GM21515 (cell line): ENCODE data around the gene GP1BA.

ENCODE experiments used
- ATAC-seq: cut with Tn5 transposase; IDR thresholded peaks from one replicate; pipeline ENCODE4 v1.9.1; 2021; ENCODE audit not compliant: unreplicated experiment

The GP1BA gene

DNA sequence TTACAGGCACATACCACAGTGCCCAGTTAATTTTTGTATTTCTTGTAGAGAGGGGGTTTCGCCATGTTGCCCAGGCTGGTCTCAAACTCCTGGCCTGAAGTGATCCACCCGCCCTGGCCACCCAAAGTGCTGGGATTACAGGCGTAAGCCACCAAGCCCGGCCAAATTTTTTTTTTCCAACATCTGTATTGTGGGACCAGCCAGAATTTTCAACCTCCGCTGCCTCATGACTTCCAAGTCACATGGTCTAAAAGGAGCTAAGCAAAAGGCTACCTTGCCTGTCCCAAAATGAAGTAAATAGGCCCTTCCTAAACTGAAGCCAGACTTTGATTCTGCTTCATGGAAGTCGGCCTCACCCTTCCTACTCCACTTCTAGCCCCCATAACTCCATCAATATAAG lies 39.7 kb downstream of the GP1BA start:
- ATAC-seq = no peak

DNA sequence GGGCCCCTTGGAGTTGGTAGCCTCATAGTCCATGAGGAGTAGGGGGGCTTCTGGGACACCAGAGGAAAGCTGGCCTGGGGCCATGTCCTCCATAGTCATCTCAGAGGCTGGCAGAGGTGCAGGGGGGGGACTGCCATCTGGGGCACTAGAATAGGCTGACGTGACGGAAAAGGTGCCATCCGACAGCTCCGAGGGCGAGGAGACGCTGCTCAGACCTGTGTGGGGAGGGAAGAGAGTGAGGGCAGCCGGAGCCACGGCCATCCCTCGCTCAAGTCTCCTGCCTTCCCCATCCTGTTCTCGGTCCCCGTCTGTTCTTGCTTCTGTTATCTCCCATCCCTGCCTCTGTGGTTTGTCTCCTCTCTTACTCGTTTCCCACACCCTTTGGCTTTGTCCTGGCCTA lies 40.2 kb downstream of the GP1BA start:
- ATAC-seq = no peak

DNA sequence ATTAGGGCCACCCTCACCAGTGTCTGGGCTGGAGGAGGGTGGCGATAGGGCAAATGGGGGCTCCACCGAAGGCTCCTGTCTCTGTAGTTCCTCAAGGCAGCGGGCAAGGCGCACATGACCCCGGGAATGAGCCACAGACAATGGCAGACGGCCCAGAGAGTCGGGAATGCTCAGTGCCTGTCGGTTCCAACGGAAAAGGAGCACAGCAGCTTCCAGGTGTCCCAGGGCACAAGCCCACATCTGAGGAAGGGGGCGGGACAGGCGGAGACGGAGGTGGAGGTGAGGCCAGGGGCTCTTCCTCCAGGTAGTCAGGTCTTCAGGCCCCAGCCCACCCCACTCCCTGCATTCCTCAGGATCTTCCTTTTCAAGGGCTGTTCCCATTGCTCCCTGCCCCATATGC lies 40.7 kb downstream of the GP1BA start:
- ATAC-seq = no peak

DNA sequence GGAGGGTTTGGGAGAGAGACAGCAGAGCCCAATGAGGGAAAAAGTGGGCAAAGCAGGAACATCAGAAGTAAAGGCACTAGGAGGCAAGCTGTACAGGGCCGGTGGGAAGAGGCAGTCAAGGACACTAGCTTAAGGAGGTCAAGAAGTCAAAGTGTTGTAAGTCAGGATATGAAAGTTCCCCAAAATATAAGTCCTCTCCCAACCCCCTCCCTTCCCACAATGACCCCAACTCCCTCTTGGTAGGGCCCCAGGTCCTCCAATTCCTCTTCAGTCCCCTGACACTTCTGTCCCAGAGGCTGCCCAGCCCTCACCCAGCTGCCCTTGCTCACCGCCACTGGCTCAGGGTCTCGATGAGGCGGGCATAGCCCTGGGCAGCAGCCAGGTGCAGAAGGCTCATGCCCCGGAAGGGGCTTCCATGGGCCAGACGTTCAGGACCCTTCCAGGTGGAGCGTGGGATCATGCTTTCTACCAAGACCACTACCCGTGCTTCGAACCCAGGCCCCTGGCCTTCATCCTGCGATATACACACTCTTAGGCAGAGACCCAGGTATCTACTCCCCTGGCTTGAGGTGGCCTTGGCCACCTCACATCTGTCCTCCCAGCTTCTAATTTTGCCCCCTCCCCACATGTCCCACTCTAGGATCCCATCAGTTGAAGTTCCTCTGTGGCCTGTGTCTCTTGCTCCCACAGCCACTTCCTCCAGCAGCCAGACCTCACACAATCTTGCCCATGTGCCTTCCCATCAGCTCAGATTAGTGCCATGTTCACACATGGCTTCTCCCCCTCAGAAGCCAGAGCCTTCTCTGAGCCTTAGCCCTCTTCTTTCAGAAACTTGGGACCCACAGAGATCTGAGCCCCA lies 41.4 kb downstream of the GP1BA start:
- ATAC-seq = no peak

DNA sequence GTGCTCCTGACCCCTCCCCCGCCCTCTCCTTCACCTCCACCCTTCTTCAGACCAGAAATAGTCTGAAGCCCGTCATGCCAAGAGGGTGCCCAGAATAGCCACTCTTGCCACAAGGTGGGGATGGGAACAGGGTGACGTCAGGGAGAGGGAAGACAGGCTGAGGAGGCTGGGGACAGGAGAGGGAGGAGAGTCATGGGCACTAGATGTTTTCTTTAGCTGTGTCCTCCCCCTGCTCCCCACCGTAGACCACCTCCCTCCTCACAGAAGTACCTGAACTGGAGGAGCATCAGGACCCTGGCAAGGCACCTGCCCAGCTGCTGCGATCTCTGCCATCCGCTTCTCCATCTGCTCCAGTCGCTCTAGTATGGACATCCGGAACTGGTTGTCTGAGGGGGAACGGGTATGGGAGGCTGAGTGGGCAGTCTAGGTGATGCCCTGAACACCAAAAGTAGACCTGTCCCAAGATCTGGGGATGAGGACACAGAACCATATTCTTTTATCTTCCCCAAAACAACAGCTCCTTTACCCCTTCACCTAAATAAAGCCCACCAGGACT lies 42.1 kb downstream of the GP1BA start:
- no peak for ATAC-seq

DNA sequence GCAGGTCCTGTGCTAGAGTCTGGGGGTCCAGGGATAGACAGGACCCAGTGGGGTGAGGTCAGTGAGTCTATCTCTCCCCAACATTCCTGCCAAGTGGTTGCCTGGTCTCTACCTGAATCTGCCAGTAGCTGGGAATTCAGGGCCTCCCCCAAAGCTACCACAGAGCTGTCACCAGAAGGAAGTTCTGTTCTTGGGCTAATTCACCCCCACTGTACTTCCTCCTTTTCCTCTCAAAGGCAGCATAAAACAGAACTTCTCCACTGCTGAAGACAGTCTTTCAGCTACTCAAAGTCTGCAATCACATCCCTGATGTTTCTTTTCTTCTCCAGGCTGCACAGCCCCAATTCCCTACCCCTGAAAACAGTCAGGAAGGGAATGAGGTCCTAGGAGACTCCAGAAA lies 46.6 kb downstream of the GP1BA start:
- ATAC-seq = no peak

DNA sequence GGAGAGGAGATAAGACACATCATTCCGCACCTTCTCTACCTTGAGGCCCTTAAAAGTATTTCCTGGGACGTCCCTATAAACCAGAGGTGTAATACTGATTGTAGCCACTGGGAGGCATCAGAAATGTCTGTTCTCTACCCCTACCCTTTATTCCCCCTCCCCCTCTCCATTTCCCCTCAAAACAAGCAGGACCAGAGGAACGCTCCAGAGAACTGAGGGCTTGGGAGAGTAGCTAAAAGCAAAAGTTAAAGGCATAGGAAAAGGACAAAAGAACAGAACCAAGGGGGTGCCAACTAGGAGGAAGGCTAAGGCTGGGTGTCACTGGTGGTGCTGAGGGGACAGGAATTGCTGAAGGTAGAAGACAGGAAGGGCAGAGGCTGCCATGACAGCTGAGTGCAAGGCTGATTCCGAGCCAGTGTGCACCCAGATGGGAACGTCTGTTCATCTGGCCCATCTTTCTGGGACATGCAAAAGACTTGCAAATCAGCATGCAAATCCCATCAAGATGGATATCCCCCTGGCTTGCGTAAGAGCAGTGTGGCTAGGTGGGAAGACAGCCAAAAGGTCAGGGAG lies 48.7 kb downstream of the GP1BA start:
- no peak for ATAC-seq

DNA sequence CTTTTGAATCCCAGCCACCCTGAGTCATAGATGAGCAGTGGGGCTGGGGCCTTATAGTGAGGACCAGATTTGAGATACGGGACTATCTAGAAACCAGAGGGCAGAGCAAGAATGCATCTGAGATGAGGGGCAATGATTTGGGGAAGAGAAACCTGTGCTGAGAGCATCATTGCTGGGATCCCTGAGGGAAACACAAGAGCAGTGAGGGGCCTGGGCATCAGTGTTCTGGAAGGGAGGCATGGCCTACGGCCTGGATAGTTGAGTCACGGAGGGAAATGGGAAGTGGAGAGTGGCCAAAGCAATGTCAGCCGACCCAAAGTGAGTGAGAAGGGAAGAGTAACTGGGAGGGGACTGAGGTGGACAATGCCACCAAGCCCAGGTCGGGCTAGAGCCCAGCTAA lies 50.2 kb downstream of the GP1BA start:
- ATAC-seq = no peak
